Gastrocnemius medialis (tissue), 4 donors: ENCODE data around the gene UNC93A. TPM values are rescaled to one million over a fixed set of nuclear protein-coding genes. Genes with fewer than 3 reads are reported as not detected.

Source experiments
- ATAC-seq, 2 donors: fragments of 150-250 bp; one replicate each; pipeline ENCODE4 v1.9.1; 2016
- DNase-seq, 2 donors: peaks; one replicate each; pipeline ENCODE4 v3.0.0-alpha.2; 2019
- H3K27ac ChIP-seq, 4 donors: fragments of 200-600 bp; sonication (generic); 1 replicate in 1 of 4; 2 replicates in 3 of 4; pipeline ENCODE4 v1.5.1; 2016 to 2018; ENCODE audit warnings: mild to moderate bottlenecking in 2 of 4, moderate library complexity in 1 of 4
- H3K27me3 ChIP-seq, 3 donors: fragments of 200-600 bp; sonication (generic) in 2 of 3; 1 replicate in 1 of 3; 2 replicates in 2 of 3; pipeline versions ENCODE4 v1.5.1 to v1.6.0; 2016 to 2019; ENCODE audit warnings: mild to moderate bottlenecking in 1 of 3, moderate library complexity in 1 of 3
- H3K36me3 ChIP-seq, 2 donors: fragments of 200-600 bp; sonication (generic) in 1 of 2; one replicate each; pipeline ENCODE4 v1.5.1; 2017 to 2018
- H3K4me1 ChIP-seq, 2 donors: fragments of 200-600 bp; sonication (generic) in 1 of 2; one replicate each; pipeline ENCODE4 v1.5.1; 2016 to 2017; ENCODE audit warnings: mild to moderate bottlenecking in 2 of 2
- H3K4me3 ChIP-seq, 4 donors: fragments of 200-600 bp; sonication (generic) in 3 of 4; 1 replicate in 1 of 4; 2 replicates in 3 of 4; pipeline ENCODE4 v1.5.1; 2016 to 2019; ENCODE audit warnings: mild to moderate bottlenecking in 2 of 4
- H3K9me3 ChIP-seq, 3 donors: fragments of 200-600 bp; sonication (generic) in 2 of 3; 1 replicate in 1 of 3; 2 replicates in 2 of 3; pipeline ENCODE4 v1.5.1; 2016 to 2019
- POLR2A ChIP-seq, 2 donors: fragments of 450-650 bp; IDR thresholded peaks; one replicate each; pipeline ENCODE4 v1.6.1; 2017; ENCODE audit warnings: antibody characterized with exemption in 2 of 2, mild to moderate bottlenecking in 2 of 2, moderate library complexity in 2 of 2
- in situ Hi-C, 4 donors: fragments of 200-750 bp; cut with MboI; loops; one replicate each; pipeline versions ENCODE4 v1.15.0 to v1.8.0; 2017; ENCODE audit warnings: low sequenced_read_pairs in 4 of 4
- intact Hi-C: fragments of 100-400 bp; cut with DNase I; formaldehyde crosslinking; loops from one replicate; pipeline ENCODE4 v1.15.1; 2023; ENCODE audit warnings: low total_unique reads
- total RNA-seq, 4 donors: library from RNA; depleted of rRNA; stranded (reverse); fragments of >200 nt; gene quantifications; one replicate each; pipeline versions ENCODE4 v1.1.0 to v1.2.3, GENCODE V29; 2016
- TF ChIP-seq, protein P1 (sequence below), 5 experiments: fragments of 450-650 bp in 3 of 5; fragments of 200-600 bp in 2 of 5; sonication (generic) in 2 of 5; IDR thresholded peaks in 4 of 5; conservative IDR thresholded peaks in 1 of 5; 1 replicate in 4 of 5; 2 replicates in 1 of 5; pipeline ENCODE4 v1.5.1; 2016 to 2019; ENCODE audit warnings: antibody characterized with exemption in 5 of 5, mild to moderate bottlenecking in 3 of 5, moderate library complexity in 3 of 5

UNC93A gene
- total RNA-seq, 4 donors from 2014 or later: not detected

DNA sequence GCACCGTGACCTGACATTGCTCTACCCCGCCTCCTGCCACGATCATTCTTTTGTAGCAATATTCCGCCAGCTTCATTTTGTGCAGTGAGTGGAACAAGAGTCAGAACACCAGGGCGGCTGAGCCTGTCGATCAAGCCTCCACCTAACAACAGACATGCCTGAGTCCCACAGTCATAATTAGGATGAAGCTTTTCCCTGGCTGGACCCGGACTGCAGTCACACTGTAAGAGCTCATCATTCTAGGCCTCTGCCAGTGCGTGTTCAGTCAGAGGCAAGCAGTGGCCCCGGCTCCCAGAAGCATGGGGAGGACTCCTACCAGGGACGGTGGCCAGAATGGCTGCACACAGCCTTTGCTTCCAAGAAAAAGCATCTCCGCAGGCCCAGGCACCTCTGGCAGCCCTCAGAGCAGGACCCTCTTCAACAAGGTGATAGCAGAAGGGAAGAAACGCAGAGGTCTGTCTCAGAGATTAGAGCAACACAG lies 23.2 kb upstream of the UNC93A start:
- H3K4me1 ChIP-seq: no peaks in the 10 kb centered on the region
- no peaks in the 10 kb centered on the region for H3K9me3 ChIP-seq
- in situ Hi-C loops: no loop called here

DNA sequence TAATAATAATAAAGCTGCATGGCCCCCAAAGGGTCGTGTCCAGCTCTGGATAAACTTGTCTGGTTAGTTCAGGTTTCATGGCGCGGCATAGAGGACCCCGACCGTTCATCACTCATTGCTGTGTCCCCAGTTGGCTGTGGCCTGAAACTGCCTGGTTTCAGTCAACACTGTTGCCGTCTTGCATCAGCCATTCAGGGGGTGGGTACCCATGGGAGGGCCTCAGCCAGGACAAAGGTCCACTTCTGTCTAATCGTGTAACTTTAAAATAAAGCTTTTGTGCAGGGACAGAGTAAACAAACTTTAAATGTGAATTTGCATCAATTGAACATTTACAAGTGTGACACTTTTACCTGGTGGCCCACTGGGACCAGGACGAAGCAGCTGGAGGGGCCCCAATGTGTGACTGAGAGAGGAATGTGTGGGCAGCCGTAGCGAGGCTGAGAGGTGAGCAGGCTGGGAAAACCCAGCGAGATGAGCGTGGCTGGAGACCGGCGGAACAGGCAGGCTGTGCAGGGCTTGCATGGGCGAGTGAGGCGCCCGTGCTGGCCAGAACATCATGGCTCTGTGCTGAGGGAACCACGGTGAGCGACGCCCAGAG lies 22.3 kb upstream of the UNC93A start:
- no peaks in the 10 kb centered on the region for H3K9me3 ChIP-seq
- no peak for ATAC-seq
- no peak overlapping the region for H3K4me3 ChIP-seq
- TF ChIP-seq, protein P1, sequence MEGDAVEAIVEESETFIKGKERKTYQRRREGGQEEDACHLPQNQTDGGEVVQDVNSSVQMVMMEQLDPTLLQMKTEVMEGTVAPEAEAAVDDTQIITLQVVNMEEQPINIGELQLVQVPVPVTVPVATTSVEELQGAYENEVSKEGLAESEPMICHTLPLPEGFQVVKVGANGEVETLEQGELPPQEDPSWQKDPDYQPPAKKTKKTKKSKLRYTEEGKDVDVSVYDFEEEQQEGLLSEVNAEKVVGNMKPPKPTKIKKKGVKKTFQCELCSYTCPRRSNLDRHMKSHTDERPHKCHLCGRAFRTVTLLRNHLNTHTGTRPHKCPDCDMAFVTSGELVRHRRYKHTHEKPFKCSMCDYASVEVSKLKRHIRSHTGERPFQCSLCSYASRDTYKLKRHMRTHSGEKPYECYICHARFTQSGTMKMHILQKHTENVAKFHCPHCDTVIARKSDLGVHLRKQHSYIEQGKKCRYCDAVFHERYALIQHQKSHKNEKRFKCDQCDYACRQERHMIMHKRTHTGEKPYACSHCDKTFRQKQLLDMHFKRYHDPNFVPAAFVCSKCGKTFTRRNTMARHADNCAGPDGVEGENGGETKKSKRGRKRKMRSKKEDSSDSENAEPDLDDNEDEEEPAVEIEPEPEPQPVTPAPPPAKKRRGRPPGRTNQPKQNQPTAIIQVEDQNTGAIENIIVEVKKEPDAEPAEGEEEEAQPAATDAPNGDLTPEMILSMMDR (IDR thresholded peaks at IDR 0.05 in 4 of 5, conservative IDR thresholded peaks at IDR 0.05 in 1 of 5): no peak
- TF ChIP-seq POLR2A (IDR thresholded peaks at IDR 0.05): no peak
- H3K27ac ChIP-seq: no peak overlapping the region
- no peaks in the 10 kb centered on the region for H3K36me3 ChIP-seq
- H3K27me3 ChIP-seq: peaks cover 0 to 3% (median 0%) of the 10 kb centered on the region in 3 donors
- H3K4me1 ChIP-seq: no peaks in the 10 kb centered on the region
- DNase-seq: no peak
- in situ Hi-C loops (no loop called here), intact Hi-C loops (no loop called here)

More for the DNA sequence above, 23.2 kb upstream of the UNC93A start:
- ATAC-seq (no peak), DNase-seq (no peak)
- intact Hi-C loops: no loop called here
- H3K27ac ChIP-seq: no peak overlapping the region
- no peak for TF ChIP-seq POLR2A (IDR thresholded peaks at IDR 0.05)
- TF ChIP-seq, protein P1 (IDR thresholded peaks at IDR 0.05 in 4 of 5, conservative IDR thresholded peaks at IDR 0.05 in 1 of 5): no peak
- no peaks in the 10 kb centered on the region for H3K36me3 ChIP-seq
- H3K27me3 ChIP-seq: peaks cover 0 to 3% (median 0%) of the 10 kb centered on the region in 3 donors
- H3K4me3 ChIP-seq: no peak overlapping the region

DNA sequence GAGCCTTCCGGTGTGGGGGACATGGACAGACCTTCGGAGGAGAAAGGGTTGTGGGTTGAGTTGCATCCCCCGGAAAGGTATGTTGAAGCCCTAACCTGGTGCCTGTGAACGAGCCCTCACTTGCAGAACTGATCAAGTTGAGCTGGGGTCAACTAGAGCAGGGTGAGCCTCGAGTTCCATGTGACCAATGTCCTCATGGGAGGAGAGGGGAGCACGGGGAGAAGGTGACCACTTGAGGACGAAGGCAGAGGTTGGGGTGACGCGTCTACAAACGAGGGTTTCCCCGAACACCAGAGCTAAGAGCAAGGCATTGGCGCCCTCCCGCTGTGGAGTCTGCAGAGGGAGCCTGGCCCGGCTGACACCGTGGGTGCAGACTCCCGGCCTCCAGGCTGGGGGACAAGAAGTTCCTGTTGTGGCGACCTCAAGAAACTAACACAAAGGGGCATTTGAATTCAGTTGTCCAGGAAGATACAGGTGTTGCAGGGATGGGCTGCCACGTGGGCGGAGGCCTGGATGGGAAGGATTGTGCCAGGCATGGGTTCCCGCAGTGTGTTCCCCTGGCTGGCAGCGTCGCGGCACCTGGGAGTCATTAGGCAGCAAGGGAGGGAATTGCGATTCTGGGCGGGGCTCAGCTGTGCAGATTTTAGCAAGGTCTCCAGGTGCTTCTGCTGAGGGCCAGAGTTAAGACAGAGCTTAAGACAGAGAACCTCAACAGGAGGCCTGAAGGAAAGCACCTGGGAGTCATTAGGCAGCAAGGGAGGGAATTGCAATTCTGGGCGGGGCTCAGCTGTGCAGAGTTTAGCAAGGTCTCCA lies 20.4 kb upstream of the UNC93A start:
- in situ Hi-C loops (no loop called here), intact Hi-C loops (no loop called here)

DNA sequence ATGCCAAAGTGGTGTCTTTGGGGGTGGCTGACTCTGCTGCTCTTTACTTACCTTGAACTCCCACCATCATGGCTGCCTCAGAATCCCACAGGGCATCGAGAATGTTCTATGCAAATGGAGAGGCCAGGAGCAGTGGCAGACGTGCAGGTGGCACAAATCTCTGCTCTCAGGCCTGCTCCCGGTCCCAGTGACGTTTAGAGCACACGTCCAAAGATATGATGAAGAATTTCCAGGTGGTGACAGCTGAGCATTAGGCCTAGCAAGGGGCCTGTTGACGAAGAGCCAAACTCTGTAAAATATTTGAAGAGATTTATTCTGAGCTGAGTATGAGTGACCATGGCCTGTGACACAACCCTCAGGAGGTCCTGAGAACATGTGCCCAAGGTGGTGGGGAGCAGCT lies 19.0 kb upstream of the UNC93A start:
- in situ Hi-C loops: no loop called here
- intact Hi-C loops: no loop called here

More for the DNA sequence above, 20.4 kb upstream of the UNC93A start:
- Histone ChIP-seq H3K27me3 (no peaks in the 10 kb centered on the region), H3K9me3 (no peaks in the 10 kb centered on the region), H3K36me3 (no peaks in the 10 kb centered on the region), H3K4me3 (no peak overlapping the region), H3K27ac (no peak overlapping the region), H3K4me1 (no peaks in the 10 kb centered on the region)
- DNase-seq (no peak), ATAC-seq (no peak)
- TF ChIP-seq, protein P1 (IDR thresholded peaks at IDR 0.05 in 4 of 5, conservative IDR thresholded peaks at IDR 0.05 in 1 of 5): no peak
- TF ChIP-seq POLR2A (IDR thresholded peaks at IDR 0.05): no peak

More for the DNA sequence above, 19.0 kb upstream of the UNC93A start:
- Histone ChIP-seq H3K4me3 (no peak overlapping the region), H3K27ac (no peak overlapping the region), H3K9me3 (no peaks in the 10 kb centered on the region), H3K27me3 (no peaks in the 10 kb centered on the region), H3K36me3 (no peaks in the 10 kb centered on the region), H3K4me1 (no peaks in the 10 kb centered on the region)
- DNase-seq (no peak), ATAC-seq (no peak)
- TF ChIP-seq, protein P1 (IDR thresholded peaks at IDR 0.05 in 4 of 5, conservative IDR thresholded peaks at IDR 0.05 in 1 of 5): no peak
